Gastroesophageal sphincter (tissue), 4 donors: Measurements from ENCODE around the gene H1-8. TPM values are rescaled to one million over a fixed set of nuclear protein-coding genes. Genes with fewer than 3 reads are reported as not detected.

ENCODE experiments used
- ATAC-seq: fragments of 150-250 bp; one replicate; pipeline ENCODE4 v1.9.1; 2016; ENCODE audit warnings: mild to moderate bottlenecking, moderate library complexity
- H3K27ac ChIP-seq, 4 donors: fragments of 200-600 bp; sonication (generic) in 3 of 4; 1 replicate in 3 of 4; 2 replicates in 1 of 4; pipeline ENCODE4 v1.5.1; 2016 to 2019
- H3K27me3 ChIP-seq: fragments of 200-600 bp; sonication (generic); one replicate; pipeline ENCODE4 v1.5.1; 2019
- H3K36me3 ChIP-seq, 2 donors: fragments of 200-600 bp; sonication (generic); one replicate each; pipeline ENCODE4 v1.5.1; 2019; ENCODE audit warnings: control low read depth in 1 of 2
- H3K4me1 ChIP-seq, 3 donors: fragments of 200-600 bp; sonication (generic); 1 replicate in 2 of 3; 2 replicates in 1 of 3; pipeline ENCODE4 v1.5.1; 2016 to 2019; ENCODE audit warnings: control low read depth in 2 of 3
- H3K4me3 ChIP-seq, 2 donors: fragments of 200-600 bp; sonication (generic); one replicate each; pipeline ENCODE4 v1.5.1; 2019; ENCODE audit warnings: mild to moderate bottlenecking in 1 of 2, moderate library complexity in 1 of 2
- H3K9me3 ChIP-seq, 3 donors: fragments of 200-600 bp; sonication (generic); one replicate each; pipeline ENCODE4 v1.5.1; 2017 to 2019; ENCODE audit warnings: control low read depth in 2 of 3
- CTCF ChIP-seq, 4 experiments: fragments of 200-600 bp in 2 of 4; fragments of 450-650 bp in 2 of 4; sonication (generic) in 1 of 4; IDR thresholded peaks; one replicate each; pipeline ENCODE4 v1.5.1; 2017 to 2019; ENCODE audit warnings: antibody characterized with exemption in 4 of 4, mild to moderate bottlenecking in 2 of 4, moderate library complexity in 2 of 4
- EP300 ChIP-seq: sonication (generic); formaldehyde crosslinking; IDR thresholded peaks from one replicate; pipeline ENCODE4 v1.6.1; 2017; ENCODE audit warnings: antibody characterized with exemption, mild to moderate bottlenecking
- POLR2A ChIP-seq, 2 donors: fragments of 450-650 bp; IDR thresholded peaks; one replicate each; pipeline ENCODE4 v1.6.1; 2017; ENCODE audit warnings: antibody characterized with exemption in 2 of 2, mild to moderate bottlenecking in 2 of 2, moderate library complexity in 1 of 2
- POLR2AphosphoS5 ChIP-seq: sonication (generic); formaldehyde crosslinking; IDR thresholded peaks from one replicate; pipeline ENCODE4 v1.6.1; 2017; ENCODE audit warnings: antibody characterized with exemption
- WGBS, 2 donors: methylation state at CpG; one replicate each; pipeline ENCODE4 v1.1.5; 2018; ENCODE audit warnings: low coverage in 1 of 2; 5-methylcytosine and 5-hydroxymethylcytosine counted together
- total RNA-seq, 4 donors: library from RNA; depleted of rRNA; stranded (reverse); fragments of >200 nt; gene quantifications; one replicate each; pipeline ENCODE4 v1.1.0, GENCODE V29; 2016

The H1-8 gene
- total RNA-seq, 4 donors from 2014 or later = not detected

GRCh38 chr3:129522953-129523352 lies 20.0 kb upstream of the H1-8 start:
- no peak overlapping the region for H3K27ac ChIP-seq
- no peaks in the 10 kb centered on the region for H3K27me3 ChIP-seq
- H3K4me3 ChIP-seq = no peak overlapping the region
- TF ChIP-seq CTCF (IDR thresholded peaks at IDR 0.05) = no peak
- no peak for TF ChIP-seq EP300
- TF ChIP-seq POLR2AphosphoS5 = no peak
- TF ChIP-seq POLR2A (IDR thresholded peaks at IDR 0.05) = no peak
- no CpG with 5 or more reads among the region's 5 CpGs for WGBS, 2 donors
- ATAC-seq = no peak
- peaks cover 0 to 25% of the 10 kb centered on the region in 2 donors for H3K36me3 ChIP-seq
- no peaks in the 10 kb centered on the region for H3K4me1 ChIP-seq
- no peaks in the 10 kb centered on the region for H3K9me3 ChIP-seq

GRCh38 chr3:129524081-129524480 lies 18.9 kb upstream of the H1-8 start:
- no peak for ATAC-seq
- H3K4me1 ChIP-seq = no peaks in the 10 kb centered on the region
- no peaks in the 10 kb centered on the region for H3K9me3 ChIP-seq
- no peaks in the 10 kb centered on the region for H3K27me3 ChIP-seq
- 100% methylated on average over 3 to 4 of the region's 4 CpGs for WGBS, 2 donors
- H3K4me3 ChIP-seq = no peak overlapping the region
- H3K36me3 ChIP-seq = peaks cover 0 to 14% of the 10 kb centered on the region in 2 donors
- H3K27ac ChIP-seq = no peak overlapping the region
- no peak for TF ChIP-seq POLR2A (IDR thresholded peaks at IDR 0.05)

GRCh38 chr3:129525341-129525968 lies 17.5 kb upstream of the H1-8 start:
- Histone ChIP-seq H3K27ac (no peak overlapping the region), H3K36me3 (peaks cover 0 to under 1% of the 10 kb centered on the region in 2 donors), H3K27me3 (no peaks in the 10 kb centered on the region), H3K9me3 (no peaks in the 10 kb centered on the region), H3K4me1 (peaks cover 0 to 6% (median 0%) of the 10 kb centered on the region in 3 donors), H3K4me3 (no peak overlapping the region)
- ATAC-seq = no peak
- TF ChIP-seq POLR2A (IDR thresholded peaks at IDR 0.05) = no peak
- TF ChIP-seq POLR2AphosphoS5 = no peak
- TF ChIP-seq CTCF (IDR thresholded peaks at IDR 0.05) = no peak
- TF ChIP-seq EP300 = no peak
- WGBS, 2 donors = 83% methylated on average over 3 to 4 of the region's 8 CpGs

- H3K4me3 ChIP-seq = no peak overlapping the region
- WGBS, 2 donors = 79 to 83% methylated on average over 4 to 8 of the region's 12 CpGs
- TF ChIP-seq POLR2AphosphoS5 (no peak), CTCF (IDR thresholded peaks at IDR 0.05) (no peak), EP300 (no peak), POLR2A (IDR thresholded peaks at IDR 0.05) (no peak)
- no peak overlapping the region for H3K27ac ChIP-seq
- no peak for ATAC-seq
- no peaks in the 10 kb centered on the region for H3K36me3 ChIP-seq
- no peaks in the 10 kb centered on the region for H3K27me3 ChIP-seq
- H3K4me1 ChIP-seq = peaks cover 0 to 6% (median 0%) of the 10 kb centered on the region in 3 donors
- no peaks in the 10 kb centered on the region for H3K9me3 ChIP-seq
Observed at GRCh38 chr3:129526121-129526900, 16.7 kb upstream of the H1-8 start.

- ATAC-seq = no peak
- Histone ChIP-seq H3K9me3 (no peaks in the 10 kb centered on the region), H3K27me3 (no peaks in the 10 kb centered on the region), H3K27ac (no peak overlapping the region), H3K4me1 (peaks cover 0 to 6% (median 0%) of the 10 kb centered on the region in 3 donors), H3K36me3 (no peaks in the 10 kb centered on the region), H3K4me3 (no peak overlapping the region)
- 90 to 100% methylated on average over 1 to 8 of the region's 11 CpGs for WGBS, 2 donors
- no peak for TF ChIP-seq POLR2A (IDR thresholded peaks at IDR 0.05)
Observed at GRCh38 chr3:129527262-129527661, 15.7 kb upstream of the H1-8 start.
